SU-DHL-6 (cell line): ENCODE data around the gene MIDN.

Experiments used
- H2AFZ ChIP-seq: fragments of 200-600 bp; sonication (generic); 2 replicates; pipeline ENCODE4 v1.6.1; 2014; ENCODE audit warnings: low read depth, mild to moderate bottlenecking, moderate library complexity, mixed read lengths, antibody characterized with exemption, low read length; ENCODE audit not compliant: severe bottlenecking
- H3F3A ChIP-seq: fragments of 200-600 bp; shearing (Covaris generic); 2 replicates; pipeline ENCODE4 v1.6.0; 2016; ENCODE audit warnings: antibody characterized with exemption, mild to moderate bottlenecking; ENCODE audit not compliant: insufficient read depth
- H3K27ac ChIP-seq: fragments of 200-600 bp; sonication (generic); 2 replicates; pipeline ENCODE4 v1.5.1; 2016; ENCODE audit warnings: low read depth, mild to moderate bottlenecking, low read length, moderate library complexity, mixed read lengths
- H3K27me3 ChIP-seq: fragments of 200-600 bp; sonication (generic), shearing (Covaris generic); 2 replicates; pipeline ENCODE4 v1.6.0; 2014; ENCODE audit warnings: mild to moderate bottlenecking, low read length
- H3K36me3 ChIP-seq: fragments of 200-600 bp; sonication (generic); 2 replicates; pipeline ENCODE4 v1.6.1; 2014; ENCODE audit warnings: mild to moderate bottlenecking, low read length, mixed read lengths
- H3K4me2 ChIP-seq: fragments of 300-600, 200-600 bp; shearing (Covaris generic), sonication (generic); 2 replicates; pipeline ENCODE4 v1.6.0; 2014; ENCODE audit warnings: low read length, low read depth, mild to moderate bottlenecking; ENCODE audit not compliant: poor library complexity, severe bottlenecking
- H3K4me3 ChIP-seq: fragments of 200-600 bp; sonication (generic); 2 replicates; pipeline ENCODE4 v1.5.1; 2014; ENCODE audit warnings: antibody characterized with exemption, low read length, mild to moderate bottlenecking, mixed read lengths; ENCODE audit not compliant: insufficient read depth, poor library complexity, severe bottlenecking
- H3K79me2 ChIP-seq: fragments of 200-600 bp; sonication (generic); 2 replicates; pipeline ENCODE4 v1.6.1; 2014; ENCODE audit warnings: mild to moderate bottlenecking, low read length, moderate library complexity; ENCODE audit not compliant: insufficient read depth
- H3K9ac ChIP-seq: fragments of 200-600 bp; sonication (generic); 2 replicates; pipeline ENCODE4 v1.7.0; 2014; ENCODE audit warnings: mild to moderate bottlenecking, low read length
- H3K9me2 ChIP-seq: fragments of 200-600 bp; sonication (generic); replicated peaks from 2 replicates; pipeline ENCODE4 v1.6.1; 2014; ENCODE audit warnings: low read length; ENCODE audit not compliant: insufficient read depth
- H3K9me3 ChIP-seq: fragments of 200-600 bp; sonication (generic); 2 replicates; pipeline ENCODE4 v1.6.1; 2014; ENCODE audit warnings: low read length, mixed read lengths; ENCODE audit not compliant: insufficient read depth
- H4K20me1 ChIP-seq: fragments of 200-600 bp; sonication (generic); 2 replicates; pipeline ENCODE4 v1.6.1; 2014; ENCODE audit warnings: low read depth, mild to moderate bottlenecking, antibody characterized with exemption, low read length, moderate library complexity, mixed read lengths
- CTCF ChIP-seq: fragments of 200-600 bp; sonication (generic); IDR thresholded peaks from one replicate; pipeline ENCODE4 v1.5.1; 2017; ENCODE audit warnings: antibody characterized with exemption, mild to moderate bottlenecking, low read length, moderate library complexity; ENCODE audit not compliant: insufficient read depth, poor library complexity, severe bottlenecking
- EZH2phosphoT487 ChIP-seq: fragments of 200-600 bp; sonication (generic), shearing (Covaris generic); conservative IDR thresholded peaks from 2 replicates; pipeline ENCODE4 v1.6.1; 2018; ENCODE audit warnings: mild to moderate bottlenecking, antibody characterized with exemption, low read length, moderate library complexity, mixed read lengths

MIDN gene

DNA sequence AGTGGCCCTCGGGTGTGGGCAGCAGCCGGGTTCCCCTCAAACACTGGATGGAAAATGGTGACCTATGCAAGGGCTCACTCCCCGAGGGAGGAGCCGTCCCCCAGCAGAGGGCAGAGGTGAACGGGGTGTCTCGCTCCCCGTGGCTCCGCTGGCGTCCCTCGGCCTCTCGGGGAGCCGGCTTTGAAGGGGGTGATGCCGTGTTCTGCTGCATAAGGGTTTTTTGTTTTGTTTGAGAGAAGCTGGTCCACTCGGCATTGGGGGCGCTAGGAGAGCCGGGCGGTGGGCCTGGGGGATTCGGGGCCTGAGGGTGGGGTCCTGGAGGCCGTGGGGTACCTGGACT lies 41.3 kb downstream of the MIDN start:
- H3K27me3 ChIP-seq: peaks cover 4% of the 10 kb centered on the region; the same call in 1 of the 2 replicates
- no peaks in the 10 kb centered on the region for H3F3A ChIP-seq
- no peaks in the 10 kb centered on the region for H4K20me1 ChIP-seq
- no peaks in the 10 kb centered on the region for H3K9me3 ChIP-seq
- no peak overlapping the region for H2AFZ ChIP-seq
- no peak overlapping the region for H3K9ac ChIP-seq
- no peak overlapping the region for H3K4me2 ChIP-seq
- H3K36me3 ChIP-seq: no peaks in the 10 kb centered on the region
- TF ChIP-seq EZH2phosphoT487: no peak
- no peak for TF ChIP-seq CTCF
- no peaks in the 10 kb centered on the region for H3K9me2 ChIP-seq
- H3K79me2 ChIP-seq: no peaks in the 10 kb centered on the region
- H3K27ac ChIP-seq: no peak overlapping the region
- H3K4me3 ChIP-seq: no peak overlapping the region

- H3F3A ChIP-seq: no peaks in the 10 kb centered on the region
- no peaks in the 10 kb centered on the region for H3K9me2 ChIP-seq
- H3K4me2 ChIP-seq: no peak overlapping the region
- no peaks in the 10 kb centered on the region for H3K79me2 ChIP-seq
- TF ChIP-seq EZH2phosphoT487 (no peak), CTCF (no peak)
- no peaks in the 10 kb centered on the region for H4K20me1 ChIP-seq
- no peak overlapping the region for H3K4me3 ChIP-seq
- H3K36me3 ChIP-seq: no peaks in the 10 kb centered on the region
- H3K27ac ChIP-seq: no peak overlapping the region
- no peaks in the 10 kb centered on the region for H3K9me3 ChIP-seq
- no peak overlapping the region for H2AFZ ChIP-seq
- peaks cover 4% of the 10 kb centered on the region; the same call in 1 of the 2 replicates for H3K27me3 ChIP-seq
- H3K9ac ChIP-seq: no peak overlapping the region
These were observed 41.9 kb downstream of the MIDN start for GRCh38 chr19:1290196-1290702.

GRCh38 chr19:1290703-1291651 lies 42.6 kb downstream of the MIDN start:
- Histone ChIP-seq H3K27me3 (peaks cover 4% of the 10 kb centered on the region; the same call in 1 of the 2 replicates), H3K9ac (no peak overlapping the region), H3K27ac (no peak overlapping the region), H3K9me2 (no peaks in the 10 kb centered on the region), H3K79me2 (no peaks in the 10 kb centered on the region), H4K20me1 (no peaks in the 10 kb centered on the region), H3K9me3 (no peaks in the 10 kb centered on the region), H2AFZ (no peak overlapping the region), H3K4me3 (no peak overlapping the region), H3F3A (no peaks in the 10 kb centered on the region), H3K36me3 (no peaks in the 10 kb centered on the region), H3K4me2 (no peak overlapping the region)
- TF ChIP-seq EZH2phosphoT487 (no peak), CTCF (no peak)
